GM18526 (cell line): ENCODE measurements around the gene HEATR3.

Experiments used
- POLR2A ChIP-seq: IDR thresholded peaks from 3 replicates; pipeline ENCODE4 v1.6.1; 2011; ENCODE audit not compliant: insufficient read length; ENCODE audit errors: extremely low read depth

The HEATR3 gene, protein sequence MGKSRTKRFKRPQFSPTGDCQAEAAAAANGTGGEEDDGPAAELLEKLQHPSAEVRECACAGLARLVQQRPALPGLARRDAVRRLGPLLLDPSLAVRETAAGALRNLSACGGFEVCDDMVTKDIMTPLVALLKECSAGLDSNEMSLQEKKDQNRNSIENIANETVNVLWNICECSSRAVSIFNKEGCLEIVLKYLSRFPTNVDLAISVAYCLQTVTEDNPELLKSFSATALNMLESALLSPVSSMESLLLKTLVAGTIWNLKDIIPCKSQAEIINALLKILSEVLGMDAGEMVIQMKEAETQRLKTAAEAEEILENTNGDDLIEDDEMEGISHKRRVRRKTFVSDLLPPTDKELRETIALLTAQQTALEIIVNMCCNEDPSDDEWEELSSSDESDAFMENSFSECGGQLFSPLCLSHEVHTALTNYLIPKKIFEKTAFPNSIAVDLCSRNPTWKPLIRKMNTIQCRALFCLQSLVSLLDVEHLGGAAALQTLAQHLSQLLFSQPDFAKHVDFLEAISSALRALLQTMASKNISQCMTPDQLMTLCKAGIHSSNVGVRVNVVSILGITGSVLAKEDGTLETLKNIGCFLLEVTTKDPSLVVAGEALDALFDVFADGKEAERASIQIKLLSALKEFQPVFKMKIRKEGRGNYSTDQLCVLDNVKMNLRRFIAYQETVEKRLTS

DNA sequence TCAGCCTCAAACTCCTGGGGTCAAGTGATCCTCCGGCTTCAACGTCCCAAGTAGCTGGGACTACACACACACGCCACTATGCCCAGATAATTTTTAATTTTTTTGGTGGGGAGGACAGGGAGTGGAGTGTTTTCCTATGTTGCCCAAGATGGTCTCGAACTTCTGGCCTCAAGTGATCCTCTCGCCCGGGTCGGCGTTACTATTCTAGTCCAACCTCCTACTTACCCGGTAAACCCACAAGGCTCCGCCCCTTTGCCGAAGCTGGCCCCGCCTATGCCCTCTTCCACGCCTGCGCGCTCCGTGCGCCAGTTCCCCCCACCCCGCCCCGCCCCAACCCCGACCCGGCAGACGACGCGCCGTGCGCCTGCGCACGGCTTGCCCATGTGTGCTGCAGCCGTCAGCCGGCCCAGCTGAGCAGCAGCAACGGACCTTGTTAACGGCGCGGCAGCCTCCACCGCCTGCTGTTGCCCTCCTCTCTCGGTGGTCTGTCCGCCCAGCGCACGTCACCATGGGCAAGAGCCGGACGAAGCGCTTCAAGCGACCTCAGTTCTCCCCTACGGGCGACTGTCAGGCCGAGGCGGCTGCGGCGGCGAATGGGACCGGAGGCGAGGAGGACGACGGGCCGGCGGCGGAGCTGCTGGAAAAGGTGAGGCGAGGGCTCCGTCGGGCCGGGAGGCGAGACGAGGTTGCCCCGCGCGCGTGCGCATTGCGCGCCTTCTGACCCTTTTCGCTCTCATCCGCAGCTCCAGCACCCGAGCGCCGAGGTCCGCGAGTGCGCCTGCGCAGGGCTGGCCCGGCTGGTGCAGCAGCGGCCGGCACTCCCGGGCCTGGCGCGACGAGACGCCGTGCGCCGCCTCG is at the start of gene HEATR3:
Gene HEATR3, plus strand, starts transcription at position 347 of the 858 bp plus-strand sequence. Its CDS starts 162 bp downstream, at position 509.
- TF ChIP-seq POLR2A: peak; percentile 83

DNA sequence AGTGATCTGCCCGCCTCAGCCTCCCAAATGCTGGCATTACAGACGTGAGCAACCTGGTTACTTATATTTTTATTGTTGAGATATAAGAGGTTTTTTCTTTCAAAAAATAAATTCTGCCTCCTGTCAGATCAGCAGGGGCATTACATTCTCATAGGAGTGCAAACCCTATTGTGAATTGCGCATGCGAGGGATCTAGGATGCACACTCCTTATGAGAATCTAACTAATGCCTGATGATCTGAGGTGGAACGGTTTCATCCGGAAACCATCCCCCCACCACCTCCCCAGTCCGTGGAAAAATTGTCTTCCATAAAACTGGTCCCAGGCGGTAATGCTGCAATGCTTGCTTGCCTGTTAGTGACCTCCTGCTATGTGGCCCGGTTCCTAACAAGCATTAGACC is 48.2 kb upstream of the HEATR3 start:
- TF ChIP-seq POLR2A: no peak

DNA sequence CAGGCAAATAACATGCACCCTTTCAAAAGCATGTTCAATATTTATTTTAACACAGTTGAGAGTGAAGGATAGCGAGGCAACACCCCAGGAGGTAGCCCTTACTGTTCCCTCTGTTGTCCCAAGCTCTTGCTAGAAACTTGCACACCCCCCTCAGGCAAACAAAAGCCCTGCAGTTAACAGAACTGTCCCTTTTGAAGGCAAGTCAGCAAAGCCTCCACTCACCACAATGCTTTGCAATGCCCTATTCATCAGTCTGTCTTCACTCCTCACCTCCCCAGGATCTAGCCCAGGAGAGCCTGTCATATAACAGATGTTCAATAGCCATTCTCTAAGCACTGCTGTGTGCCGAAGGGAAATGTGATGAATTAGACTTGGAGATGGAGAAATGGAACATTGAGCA is 44.2 kb upstream of the HEATR3 start:
- TF ChIP-seq POLR2A: no peak

DNA sequence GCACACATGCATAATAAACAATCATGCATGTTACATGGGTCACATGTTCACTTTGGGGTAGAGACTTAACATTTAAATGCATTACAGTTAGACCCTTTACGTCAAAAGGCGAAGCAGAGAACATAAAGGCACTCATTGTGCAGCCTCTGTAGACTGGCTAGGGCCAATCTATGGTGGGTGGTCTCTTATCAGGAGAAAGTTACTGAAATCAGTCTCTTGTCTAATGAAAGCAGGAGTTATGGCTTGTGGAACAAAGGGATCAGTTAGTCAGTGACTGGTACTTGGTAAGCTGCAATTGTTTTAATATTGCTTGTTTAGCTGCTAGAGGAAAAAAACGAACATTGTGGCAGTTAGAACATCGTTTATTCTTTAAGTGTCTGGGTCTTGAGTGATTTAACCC is 42.1 kb upstream of the HEATR3 start:
- no peak for TF ChIP-seq POLR2A

DNA sequence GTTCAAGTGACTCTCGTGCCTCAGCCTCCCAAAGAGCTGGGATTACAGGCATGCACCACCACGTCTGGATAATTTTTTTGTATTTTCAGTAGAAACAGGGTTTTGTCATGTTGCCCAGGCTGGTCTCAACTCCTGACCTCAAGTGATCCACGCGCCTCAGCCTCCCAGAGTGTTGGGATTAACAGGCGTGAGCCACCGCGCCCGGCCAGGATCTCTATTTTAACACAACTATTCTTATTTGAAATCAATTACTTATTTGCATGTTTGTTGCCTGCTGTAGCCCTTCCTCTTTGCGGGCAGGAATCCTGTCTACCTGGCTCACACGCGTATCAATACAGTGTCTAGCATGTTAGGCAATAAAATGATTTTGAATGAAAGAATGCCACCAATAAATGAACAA is 41.6 kb upstream of the HEATR3 start:
- no peak for TF ChIP-seq POLR2A

DNA sequence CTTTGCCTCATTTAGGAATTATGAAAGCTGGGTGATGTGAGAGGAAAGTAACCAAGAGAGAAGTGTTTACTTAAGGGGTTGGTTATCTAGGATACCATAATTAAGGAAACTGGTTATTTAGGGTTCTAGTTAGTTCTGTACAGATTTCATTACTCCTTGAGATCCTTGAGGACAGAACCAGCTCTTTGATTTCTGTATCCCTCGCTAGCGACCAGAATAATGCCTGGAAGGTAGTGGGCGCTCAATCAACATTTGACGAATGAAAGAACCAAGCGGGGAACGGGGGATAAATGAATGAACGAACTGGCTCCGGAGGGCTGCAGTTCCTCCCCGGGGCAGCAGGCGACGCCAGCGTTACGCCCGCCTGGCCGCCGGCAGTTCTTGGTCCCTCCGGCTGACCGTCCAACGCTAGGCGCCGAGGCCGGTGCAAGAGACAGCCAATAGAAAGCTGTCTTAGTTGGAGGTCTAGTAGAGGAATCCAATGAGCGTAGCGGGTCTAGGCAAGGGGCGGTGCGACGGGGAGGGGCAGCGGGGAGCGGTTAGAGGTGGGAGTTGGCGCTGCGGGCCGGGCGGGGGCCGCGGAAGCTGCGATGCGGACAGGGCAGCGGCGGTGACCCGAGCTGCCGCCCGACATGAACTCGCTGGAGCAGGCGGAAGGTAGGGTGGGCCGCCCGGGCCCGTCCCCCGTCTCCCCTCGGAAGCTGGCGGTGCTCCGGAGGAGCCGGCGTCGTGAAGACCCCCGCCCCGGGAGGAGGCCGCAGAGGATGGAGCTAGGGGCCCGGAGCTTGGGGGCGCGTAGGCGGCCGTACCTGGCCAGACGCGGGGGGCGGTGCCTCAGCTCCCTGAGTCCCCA is 40.9 kb upstream of the HEATR3 start, which contains the start of gene CNEP1R1:
Gene CNEP1R1, plus strand, starts transcription at position 542 of the 853 bp plus-strand sequence. Its CDS starts 91 bp downstream, at position 633.
- peak; percentile 53 for TF ChIP-seq POLR2A

DNA sequence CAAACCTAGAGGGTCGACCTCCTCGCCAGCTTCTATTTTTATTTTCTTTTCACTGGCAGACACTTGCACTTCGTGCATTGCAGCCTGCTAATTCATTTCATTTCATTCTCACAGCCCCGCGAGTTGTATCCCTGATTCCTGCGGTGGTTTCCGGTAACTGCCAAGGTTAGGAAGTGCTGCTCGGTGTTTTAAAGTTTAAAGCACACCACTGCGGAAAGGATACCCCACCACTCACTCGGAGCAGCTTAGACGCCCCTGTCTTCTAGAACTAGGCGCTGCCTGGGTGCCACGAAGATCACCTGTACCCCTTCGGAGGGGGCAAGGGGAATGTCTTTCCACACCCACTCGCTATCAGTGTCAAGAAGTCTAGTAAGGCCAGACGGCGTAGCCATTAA is 40.2 kb upstream of the HEATR3 start:
- TF ChIP-seq POLR2A: no peak

DNA sequence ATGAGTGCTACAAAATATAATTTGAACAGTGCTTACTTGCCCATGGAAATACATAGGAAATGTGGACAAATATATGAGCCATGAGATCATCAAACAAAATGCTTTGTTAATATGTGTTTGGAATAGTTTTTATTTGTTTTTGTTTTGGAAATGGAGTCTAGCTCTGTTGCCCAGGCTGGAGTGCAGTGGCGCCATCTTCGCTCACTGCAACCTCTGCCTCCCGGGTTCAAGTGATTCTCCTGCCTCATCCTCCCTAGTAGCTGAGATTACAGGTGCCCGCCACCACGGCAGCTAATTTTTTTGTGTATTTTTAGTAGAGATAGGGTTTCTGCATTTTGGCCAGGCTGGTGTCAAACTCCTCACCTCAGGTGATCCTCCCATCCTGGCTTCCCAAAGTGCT is 37.9 kb upstream of the HEATR3 start:
- no peak for TF ChIP-seq POLR2A

DNA sequence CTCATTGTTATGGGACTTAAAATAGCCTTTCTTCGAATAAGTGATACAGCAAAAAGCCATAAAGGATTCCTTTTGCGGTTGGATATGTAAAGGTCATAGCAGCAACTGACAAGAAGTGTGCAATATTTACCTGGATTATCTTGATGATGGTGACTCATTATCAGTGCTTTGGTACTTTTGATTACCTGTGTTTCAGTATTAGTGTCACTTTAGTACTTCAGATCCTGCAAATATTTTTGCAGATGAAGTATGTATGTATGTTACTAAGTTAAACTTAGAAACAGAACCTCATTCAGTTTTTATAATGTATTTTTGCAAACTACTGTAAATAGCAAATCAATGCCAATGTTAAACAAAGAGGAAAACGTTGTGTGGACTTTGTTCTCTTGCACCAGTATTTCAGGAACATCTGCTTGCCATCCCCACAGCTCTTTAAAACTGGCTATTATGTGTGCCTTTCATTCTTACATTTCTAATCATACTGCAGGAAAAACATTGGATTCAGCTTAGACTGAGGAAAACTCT is 30.2 kb upstream of the HEATR3 start:
- no peak for TF ChIP-seq POLR2A

DNA sequence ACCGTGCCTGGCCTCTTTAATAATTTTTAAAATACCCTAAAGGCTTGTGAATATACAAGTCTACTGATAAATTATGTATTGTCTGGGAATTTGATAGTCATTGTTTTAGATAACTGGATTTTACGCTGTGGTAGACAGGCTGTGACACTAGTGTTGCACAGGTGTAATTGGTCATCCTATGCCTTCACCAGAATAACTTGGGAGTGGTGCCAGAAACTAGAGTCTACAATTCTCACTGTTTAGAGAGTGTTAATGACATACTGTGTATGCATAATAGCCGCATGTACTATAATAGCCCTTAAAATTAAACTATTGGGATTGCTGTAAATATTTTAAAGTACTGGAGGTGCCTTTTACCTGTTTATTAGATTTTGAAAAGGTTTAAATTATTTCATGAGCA is 29.3 kb upstream of the HEATR3 start:
- TF ChIP-seq POLR2A: no peak

DNA sequence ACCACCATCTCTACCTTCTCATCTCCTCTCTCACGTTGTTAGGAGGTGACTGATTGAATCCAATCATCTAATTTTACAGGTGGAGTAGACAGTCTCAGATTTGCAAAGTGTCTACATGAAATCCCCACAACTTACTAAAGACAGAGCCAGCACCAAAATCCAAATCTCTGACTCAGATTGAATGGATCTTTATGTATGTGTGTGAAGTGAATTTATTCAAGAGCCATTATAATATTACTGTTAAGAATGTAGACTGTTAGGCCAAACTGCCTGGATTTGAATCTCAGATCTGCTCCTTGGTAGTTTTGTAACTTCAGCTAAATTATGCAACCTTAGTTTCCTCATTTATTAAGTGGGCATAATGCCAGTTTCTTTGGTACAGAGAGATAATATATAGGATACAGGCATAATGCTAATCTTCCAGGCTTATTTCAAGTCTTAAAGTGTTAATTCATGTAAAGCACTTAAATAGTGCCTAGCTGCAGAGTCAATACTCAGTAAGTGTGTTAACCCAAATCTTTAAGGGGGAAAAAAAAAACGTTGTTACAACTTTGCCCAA is 28.0 kb upstream of the HEATR3 start:
- TF ChIP-seq POLR2A: no peak

DNA sequence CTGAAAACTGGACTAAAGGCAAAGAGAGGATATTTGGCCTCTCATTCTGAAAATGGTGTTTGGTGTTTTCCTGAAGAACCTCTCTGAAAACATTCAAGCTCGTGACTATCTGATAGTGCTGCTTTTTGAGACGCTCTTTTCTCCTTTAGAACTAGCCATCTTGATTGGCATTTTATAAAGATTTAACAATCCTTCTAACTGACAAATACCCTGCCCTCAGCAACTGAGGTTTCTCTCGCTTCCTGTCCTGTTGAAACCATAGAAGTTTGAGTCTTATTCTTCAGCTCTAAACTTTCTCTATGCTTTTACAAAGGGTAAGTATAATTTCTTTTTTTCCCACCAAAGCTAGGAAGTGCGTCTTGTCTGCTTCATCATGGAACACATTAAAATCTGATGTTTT is 27.5 kb upstream of the HEATR3 start:
- no peak for TF ChIP-seq POLR2A

DNA sequence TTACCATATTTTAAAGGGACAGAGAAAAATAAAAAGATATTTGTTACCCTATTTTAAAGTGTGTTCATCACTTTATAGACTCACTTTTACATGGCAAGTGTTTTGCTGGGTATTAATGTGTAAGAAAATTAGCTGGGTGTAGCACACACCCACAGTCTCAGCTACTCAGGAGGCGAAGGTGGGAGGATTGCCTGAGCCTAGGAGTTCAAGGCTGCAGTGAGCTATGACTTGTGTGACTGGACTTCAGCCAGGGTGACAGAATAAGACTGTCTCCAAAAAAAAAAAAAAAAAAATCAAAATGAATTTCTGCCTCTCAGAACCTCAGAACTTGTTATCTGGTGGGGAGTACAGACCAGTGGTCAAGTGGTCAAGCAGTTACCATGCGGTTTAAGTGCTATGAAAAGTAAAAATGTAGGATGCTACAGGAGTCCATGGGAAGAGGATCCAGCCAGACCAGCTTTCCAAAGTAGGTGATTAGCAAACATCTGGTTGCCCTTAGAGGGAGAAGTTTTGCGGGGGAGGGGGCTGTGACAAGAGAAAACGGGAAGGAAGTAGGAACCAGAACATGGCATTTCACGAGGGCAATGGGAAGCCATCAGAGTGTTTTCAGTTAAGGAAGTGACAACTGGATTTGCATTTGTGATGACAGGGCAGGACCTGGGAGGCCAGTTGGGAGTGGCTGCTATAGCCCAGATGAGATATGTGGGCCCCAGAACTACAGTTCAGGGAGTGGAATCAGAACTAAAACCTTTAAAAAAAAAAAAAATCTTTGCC is 26.8 kb upstream of the HEATR3 start:
- TF ChIP-seq POLR2A: no peak
